ENCODE measurements around the gene NRP1. TPM values are rescaled to one million over a fixed set of nuclear protein-coding genes. Genes with fewer than 3 reads are reported as not detected.

The NRP1 gene
- total and polyA plus RNA-seq, 2 of the 8 experiments (the other 6 are each of a cell fraction or from before 2014, with no cell fraction given): 1.2 to 2.1 TPM

GRCh38 chr10:33371234-33371633 lies 36.8 kb upstream of the NRP1 start:
- no peaks in the 10 kb centered on the region for H3K36me3 ChIP-seq (ENCODE audit: control insufficient read depth in 2 of 4, insufficient read depth in 4 of 4, low read length in 3 of 4)
- DNase-seq (ENCODE audit: low read depth in 1 of 2, low spot score in 2 of 2) (no peak), FAIRE-seq (no peak)
- no peaks in the 10 kb centered on the region for H4K20me1 ChIP-seq (replicated peaks in 1 of 2; ENCODE audit: control insufficient read depth in 1 of 2, insufficient read depth in 2 of 2, low read length in 2 of 2)
- no peaks in the 10 kb centered on the region for H3K23me2 ChIP-seq (ENCODE audit: low read depth, low read length)
- no peak overlapping the region for H3K4ac ChIP-seq (replicated peaks; ENCODE audit: insufficient read length, low read depth, low read length)
- no peak overlapping the region for H4K8ac ChIP-seq (ENCODE audit: extremely low read depth, insufficient read depth, low read length)
- POLR2A ChIA-PET (ENCODE audit: partially characterized antibody): no interaction called here
- no peak overlapping the region for H3K23ac ChIP-seq (ENCODE audit: insufficient read length)
- H3K18ac ChIP-seq (ENCODE audit: extremely low read depth, low read length): no peak overlapping the region
- no peaks in the 10 kb centered on the region for H3K79me2 ChIP-seq (ENCODE audit: control insufficient read depth in 1 of 2, insufficient read depth in 2 of 2, low read length in 2 of 2)
- H3K27me3 ChIP-seq (replicated peaks in 1 of 4; ENCODE audit: control insufficient read depth in 3 of 4, extremely low read depth in 1 of 4, insufficient read depth in 3 of 4, low read length in 3 of 4): no peaks in the 10 kb centered on the region
- no peak overlapping the region for H2AFZ ChIP-seq (ENCODE audit: low read length)
- WGBS, 2 experiments (ENCODE audit: extremely low coverage in 1 of 2, insufficient coverage in 1 of 2, insufficient read length in 1 of 2, insufficient replicate concordance in 2 of 2, low coverage in 1 of 2, low lambda C conversion rate in 2 of 2, missing lambda C conversion rate in 1 of 2): 84% methylated on average over 4 of the region's 4 CpGs; no CpG with 5 or more reads in 1 of the 2 experiments
- H3K9me3 ChIP-seq (ENCODE audit: insufficient read depth in 2 of 2, low read depth in 1 of 2, low read length in 1 of 2): no peaks in the 10 kb centered on the region
- H4K5ac ChIP-seq (ENCODE audit: insufficient read length, low read depth, low read length): no peak overlapping the region
- no peak overlapping the region for H2AK5ac ChIP-seq (ENCODE audit: low read depth, low read length)
- H2BK120ac ChIP-seq (replicated peaks; ENCODE audit: low read depth, low read length): no peak overlapping the region
- H3K9ac ChIP-seq (replicated peaks in 1 of 4; ENCODE audit: extremely low read depth in 1 of 4, low read depth in 3 of 4, low read length in 3 of 4): no peak overlapping the region
- no peak overlapping the region for H3K4me2 ChIP-seq (ENCODE audit: insufficient read depth in 1 of 2, low read depth in 2 of 2, low read length in 2 of 2)
- H2BK5ac ChIP-seq (ENCODE audit: low read depth, low read length): no peak overlapping the region
- H3K4me3 ChIP-seq (ENCODE audit: extremely low read depth in 1 of 4, insufficient read depth in 2 of 4, low read depth in 3 of 4, low read length in 4 of 4): no peak overlapping the region
- no peak overlapping the region for H2BK15ac ChIP-seq (ENCODE audit: low read length)
- no peak overlapping the region for H2BK12ac ChIP-seq (ENCODE audit: low read depth, low read length)
- H3K56ac ChIP-seq (replicated peaks; ENCODE audit: insufficient read length, low read depth, low read length): no peak overlapping the region
- H3K4me1 ChIP-seq (replicated peaks in 1 of 4; ENCODE audit: control insufficient read depth in 3 of 4, insufficient read depth in 4 of 4, low read length in 3 of 4): no peaks in the 10 kb centered on the region
- no peak overlapping the region for H3K14ac ChIP-seq (ENCODE audit: insufficient read length)
- CTCF ChIA-PET (ENCODE audit: partially characterized antibody): no interaction called here
- no peaks in the 10 kb centered on the region for H3K79me1 ChIP-seq (ENCODE audit: low read depth, low read length)
- H2BK20ac ChIP-seq (ENCODE audit: low read length): no peak overlapping the region
- H4K91ac ChIP-seq (replicated peaks; ENCODE audit: insufficient read length, low read length): no peak overlapping the region
- no peak overlapping the region for H3K27ac ChIP-seq (ENCODE audit: low read depth, low read length)
- TF ChIP-seq ATF2 (IDR thresholded peaks at IDR 0.05; ENCODE audit: low read length): no peak
- TF ChIP-seq EZH2 (IDR thresholded peaks at IDR 0.05; ENCODE audit: low read depth, low read length, severe bottlenecking): no peak
- no peak for TF ChIP-seq TAF7 (optimal IDR thresholded peaks at IDR 0.05; ENCODE audit: borderline replicate concordance, low read depth, low read length)
- TF ChIP-seq CBX8 (IDR thresholded peaks at IDR 0.05; ENCODE audit: borderline replicate concordance, low read depth, low read length): no peak
- TF ChIP-seq ZNF274 (IDR thresholded peaks at IDR 0.05; ENCODE audit: borderline replicate concordance, extremely low read depth, low read length): no peak
- TF ChIP-seq GTF2F1 (IDR thresholded peaks at IDR 0.05; ENCODE audit: borderline replicate concordance, low read depth, low read length): no peak
- no peak for TF ChIP-seq CHD2 (IDR thresholded peaks at IDR 0.05; ENCODE audit: low read length)
- no peak for TF ChIP-seq SAP30 (IDR thresholded peaks at IDR 0.05; ENCODE audit: insufficient read depth, insufficient replicate concordance, low read length)
- no peak for TF ChIP-seq RBBP5 (IDR thresholded peaks at IDR 0.05; ENCODE audit: borderline replicate concordance, low read depth, low read length)
- TF ChIP-seq CTCF (IDR thresholded peaks at IDR 0.05; ENCODE audit: control extremely low read depth in 1 of 3, insufficient read depth in 1 of 3, low read depth in 1 of 3, low read length in 3 of 3): no peak
